ACC112 (cell line): ENCODE results near the gene TNNT3.
"Not testable (repeated sequence)": the region's sequence is repeated elsewhere in the genome, so short reads cannot be mapped to it uniquely, and the experiment has no call there.

ENCODE experiments used
- H2AFZ ChIP-seq: fragments of 200-600 bp; sonication (generic); one replicate; pipeline ENCODE4 v1.6.0; 2017; ENCODE audit warnings: antibody characterized with exemption, low read length; ENCODE audit not compliant: unreplicated experiment
- H3K27ac ChIP-seq: fragments of 200-600 bp; sonication (generic); 2 replicates; pipeline ENCODE4 v1.5.1; 2014; ENCODE audit warnings: low read depth, mild to moderate bottlenecking, antibody characterized with exemption, low read length, moderate library complexity
- H3K27me3 ChIP-seq: fragments of 200-600 bp; sonication (generic); 2 replicates; pipeline ENCODE4 v1.6.1; 2014; ENCODE audit warnings: mild to moderate bottlenecking, antibody characterized with exemption, low read length, moderate library complexity, mixed read lengths; ENCODE audit not compliant: insufficient read depth
- H3K36me3 ChIP-seq: fragments of 200-600 bp; sonication (generic); 2 replicates; pipeline ENCODE4 v1.6.1; 2016; ENCODE audit warnings: mild to moderate bottlenecking, antibody characterized with exemption, low read length, moderate library complexity, mixed read lengths; ENCODE audit not compliant: insufficient read depth
- H3K4me1 ChIP-seq: fragments of 200-600 bp; sonication (generic); one replicate; pipeline ENCODE4 v1.6.1; 2016; ENCODE audit warnings: low read length, mixed read lengths; ENCODE audit not compliant: insufficient read depth, unreplicated experiment, control insufficient read depth
- H3K4me3 ChIP-seq: fragments of 200-600 bp; sonication (generic); 2 replicates; pipeline ENCODE4 v1.5.1; 2014; ENCODE audit warnings: mild to moderate bottlenecking, low read depth, low read length
- H3K79me2 ChIP-seq: fragments of 200-600 bp; sonication (generic); one replicate; pipeline ENCODE4 v1.6.0; 2016; ENCODE audit warnings: low read length; ENCODE audit not compliant: control insufficient read depth, unreplicated experiment, insufficient read depth

Gene TNNT3

GRCh38 chr11:1938343-1939005 is 19.0 kb downstream of the TNNT3 start:
- H3K4me1 ChIP-seq: peaks cover 1% of the 10 kb centered on the region
- H3K36me3 ChIP-seq: no peaks in the 10 kb centered on the region
- no peak overlapping the region for H3K4me3 ChIP-seq
- no peaks in the 10 kb centered on the region for H3K79me2 ChIP-seq
- no peak overlapping the region for H2AFZ ChIP-seq
- no peak overlapping the region for H3K27ac ChIP-seq
- H3K27me3 ChIP-seq: peaks cover 6% of the 10 kb centered on the region; the same call in 1 of the 2 replicates

GRCh38 chr11:1939006-1939625 is 19.6 kb downstream of the TNNT3 start:
- no peaks in the 10 kb centered on the region for H3K79me2 ChIP-seq
- no peak overlapping the region for H3K27ac ChIP-seq
- no peak overlapping the region for H3K4me3 ChIP-seq
- peaks cover 5% of the 10 kb centered on the region; the same call in 1 of the 2 replicates for H3K27me3 ChIP-seq
- peaks cover 7% of the 10 kb centered on the region for H3K4me1 ChIP-seq
- H3K36me3 ChIP-seq: no peaks in the 10 kb centered on the region
- H2AFZ ChIP-seq: no peak overlapping the region

GRCh38 chr11:1939788-1940187 is 20.3 kb downstream of the TNNT3 start:
- H3K36me3 ChIP-seq, H3K4me1 ChIP-seq, H3K27ac ChIP-seq, H3K27me3 ChIP-seq, H3K4me3 ChIP-seq, H3K79me2 ChIP-seq, H2AFZ ChIP-seq: not testable (repeated sequence)

- no peaks in the 10 kb centered on the region for H3K27me3 ChIP-seq
- no peaks in the 10 kb centered on the region for H3K36me3 ChIP-seq
- H3K4me1 ChIP-seq: peaks cover 10% of the 10 kb centered on the region
- no peak overlapping the region for H3K27ac ChIP-seq
- H2AFZ ChIP-seq: no peak overlapping the region
- no peak overlapping the region for H3K4me3 ChIP-seq
- no peaks in the 10 kb centered on the region for H3K79me2 ChIP-seq
Observed at GRCh38 chr11:1942558-1943260, 23.2 kb downstream of the TNNT3 start.

- peak overlapping the region; percentile 24; the same call in 1 of the 2 replicates for H3K4me3 ChIP-seq
- peaks cover 10% of the 10 kb centered on the region for H3K4me1 ChIP-seq
- H3K79me2 ChIP-seq: no peaks in the 10 kb centered on the region
- H3K36me3 ChIP-seq: no peaks in the 10 kb centered on the region
- no peaks in the 10 kb centered on the region for H3K27me3 ChIP-seq
- no peak overlapping the region for H3K27ac ChIP-seq
- H2AFZ ChIP-seq: no peak overlapping the region
Observed at GRCh38 chr11:1943576-1943975, 24.1 kb downstream of the TNNT3 start.

GRCh38 chr11:1943977-1944376 is 24.5 kb downstream of the TNNT3 start:
- peak overlapping the region; percentile 24; the same call in 1 of the 2 replicates for H3K4me3 ChIP-seq
- H2AFZ ChIP-seq: no peak overlapping the region
- no peak overlapping the region for H3K27ac ChIP-seq
- no peaks in the 10 kb centered on the region for H3K79me2 ChIP-seq
- H3K36me3 ChIP-seq: no peaks in the 10 kb centered on the region
- peaks cover 10% of the 10 kb centered on the region for H3K4me1 ChIP-seq
- H3K27me3 ChIP-seq: no peaks in the 10 kb centered on the region

GRCh38 chr11:1946812-1947484 is 27.4 kb downstream of the TNNT3 start, which contains the start of gene MRPL23:
MRPL23 (plus strand) TSS chr11:1947332; CDS start chr11:1947363, 31 bp downstream.
- peaks cover 10% of the 10 kb centered on the region for H3K4me1 ChIP-seq
- H3K36me3 ChIP-seq: no peaks in the 10 kb centered on the region
- H2AFZ ChIP-seq: no peak within 1 kb of the TSS
- H3K27me3 ChIP-seq: no peaks in the 10 kb centered on the region
- H3K4me3 ChIP-seq: no peak within 1 kb of the TSS
- no peaks in the 10 kb centered on the region for H3K79me2 ChIP-seq
- no peak within 1 kb of the TSS for H3K27ac ChIP-seq

GRCh38 chr11:1947592-1948237 is 28.2 kb downstream of the TNNT3 start:
- Histone ChIP-seq H3K27ac (no peak overlapping the region), H3K27me3 (no peaks in the 10 kb centered on the region), H2AFZ (no peak overlapping the region), H3K79me2 (no peaks in the 10 kb centered on the region), H3K4me1 (peaks cover 10% of the 10 kb centered on the region), H3K36me3 (no peaks in the 10 kb centered on the region), H3K4me3 (no peak overlapping the region)

GRCh38 chr11:1948389-1948788 is 28.9 kb downstream of the TNNT3 start:
- H3K79me2 ChIP-seq: no peaks in the 10 kb centered on the region
- H3K4me3 ChIP-seq: no peak overlapping the region
- no peak overlapping the region for H3K27ac ChIP-seq
- no peak overlapping the region for H2AFZ ChIP-seq
- peaks cover 10% of the 10 kb centered on the region for H3K4me1 ChIP-seq
- H3K27me3 ChIP-seq: no peaks in the 10 kb centered on the region
- H3K36me3 ChIP-seq: no peaks in the 10 kb centered on the region

GRCh38 chr11:1949302-1949701 is 29.8 kb downstream of the TNNT3 start:
- Histone ChIP-seq H3K27ac (no peak overlapping the region), H3K27me3 (no peaks in the 10 kb centered on the region), H3K4me1 (peaks cover under 1% of the 10 kb centered on the region), H3K79me2 (no peaks in the 10 kb centered on the region), H3K4me3 (no peak overlapping the region), H3K36me3 (no peaks in the 10 kb centered on the region), H2AFZ (no peak overlapping the region)
